DOHH2 (cell line): ENCODE measurements around the gene SUCLG1.

Experiments used
- CTCF ChIP-seq: fragments of 200-600 bp; sonication (generic); IDR thresholded peaks from one replicate; pipeline ENCODE4 v1.5.1; 2014; ENCODE audit warnings: antibody characterized with exemption, mild to moderate bottlenecking, low read depth, low read length; ENCODE audit not compliant: poor library complexity, severe bottlenecking
- EZH2phosphoT487 ChIP-seq: fragments of 200-600 bp; sonication (generic); IDR thresholded peaks from 2 replicates; pipeline ENCODE4 v1.6.1; 2017; ENCODE audit warnings: borderline replicate concordance, mild to moderate bottlenecking, antibody characterized with exemption, low read length, moderate library complexity, mixed read lengths

- no peak for TF ChIP-seq CTCF
- no peak for TF ChIP-seq EZH2phosphoT487
Measured at GRCh38 chr2:84441505-84441904, 17.6 kb downstream of the SUCLG1 start.
